GM18867 (cell line): ENCODE data around the gene TUBB3.
"Not testable (repeated sequence)": the region's sequence is repeated elsewhere in the genome, so short reads cannot be mapped to it uniquely, and the experiment has no call there.

Experiments
- ATAC-seq: cut with Tn5 transposase; IDR thresholded peaks from one replicate; pipeline ENCODE4 v1.9.1; 2021; ENCODE audit warnings: mild to moderate bottlenecking, moderate library complexity; ENCODE audit not compliant: unreplicated experiment

Gene TUBB3

GRCh38 chr16:89964201-89964600 lies 41.1 kb downstream of the TUBB3 start:
- no peak for ATAC-seq

GRCh38 chr16:89965447-89966225 lies 42.5 kb downstream of the TUBB3 start:
- no peak for ATAC-seq

GRCh38 chr16:89966756-89967155 lies 43.6 kb downstream of the TUBB3 start:
- no peak for ATAC-seq

- ATAC-seq = not testable (repeated sequence)
These were observed 44.3 kb downstream of the TUBB3 start for GRCh38 chr16:89967436-89967835.

- not testable (repeated sequence) for ATAC-seq
These were observed 44.9 kb downstream of the TUBB3 start for GRCh38 chr16:89968074-89968473.

- no peak for ATAC-seq
These were observed 46.7 kb downstream of the TUBB3 start for GRCh38 chr16:89969741-89970410.

- ATAC-seq = no peak
These were observed 48.5 kb downstream of the TUBB3 start for GRCh38 chr16:89971495-89972243.

GRCh38 chr16:89972244-89973234 lies 49.4 kb downstream of the TUBB3 start:
- peak; percentile 86 for ATAC-seq

- ATAC-seq = no peak
These were observed 50.1 kb downstream of the TUBB3 start for GRCh38 chr16:89973235-89973634.

GRCh38 chr16:89973654-89974335 lies 50.7 kb downstream of the TUBB3 start:
- ATAC-seq = no peak

GRCh38 chr16:89974870-89975269 lies 51.7 kb downstream of the TUBB3 start:
- ATAC-seq = no peak

- peak; percentile 58 for ATAC-seq
These were observed 58.3 kb downstream of the TUBB3 start for GRCh38 chr16:89981414-89981813.

- no peak for ATAC-seq
These were observed 59.2 kb downstream of the TUBB3 start for GRCh38 chr16:89982318-89982717.

GRCh38 chr16:89983536-89983935 lies 60.4 kb downstream of the TUBB3 start:
- ATAC-seq = no peak

GRCh38 chr16:89984216-89984615 lies 61.1 kb downstream of the TUBB3 start:
- no peak for ATAC-seq

GRCh38 chr16:89985219-89985618 lies 62.1 kb downstream of the TUBB3 start:
- no peak for ATAC-seq
